A673 (cell line): Measurements from ENCODE around the gene ETNK2.
A peak's percentile ranks its signal among the peaks of the same experiment; 100 is the strongest.

ENCODE experiments used
- EZH2 ChIP-seq: fragments of 200-600 bp; sonication (generic); IDR thresholded peaks from 2 replicates; pipeline ENCODE4 v1.6.1; 2017; ENCODE audit warnings: borderline replicate concordance, low read depth, mild to moderate bottlenecking, mixed read lengths, antibody characterized with exemption, low read length; ENCODE audit not compliant: poor library complexity, severe bottlenecking
- TF ChIP-seq, protein P1 (sequence below): fragments of 300-800, 200-600 bp; sonication (generic); conservative IDR thresholded peaks from 2 replicates; pipeline ENCODE4 v1.5.1; 2017; ENCODE audit warnings: low read depth, mild to moderate bottlenecking, antibody characterized with exemption, low read length, moderate library complexity, mixed read lengths

DNA sequence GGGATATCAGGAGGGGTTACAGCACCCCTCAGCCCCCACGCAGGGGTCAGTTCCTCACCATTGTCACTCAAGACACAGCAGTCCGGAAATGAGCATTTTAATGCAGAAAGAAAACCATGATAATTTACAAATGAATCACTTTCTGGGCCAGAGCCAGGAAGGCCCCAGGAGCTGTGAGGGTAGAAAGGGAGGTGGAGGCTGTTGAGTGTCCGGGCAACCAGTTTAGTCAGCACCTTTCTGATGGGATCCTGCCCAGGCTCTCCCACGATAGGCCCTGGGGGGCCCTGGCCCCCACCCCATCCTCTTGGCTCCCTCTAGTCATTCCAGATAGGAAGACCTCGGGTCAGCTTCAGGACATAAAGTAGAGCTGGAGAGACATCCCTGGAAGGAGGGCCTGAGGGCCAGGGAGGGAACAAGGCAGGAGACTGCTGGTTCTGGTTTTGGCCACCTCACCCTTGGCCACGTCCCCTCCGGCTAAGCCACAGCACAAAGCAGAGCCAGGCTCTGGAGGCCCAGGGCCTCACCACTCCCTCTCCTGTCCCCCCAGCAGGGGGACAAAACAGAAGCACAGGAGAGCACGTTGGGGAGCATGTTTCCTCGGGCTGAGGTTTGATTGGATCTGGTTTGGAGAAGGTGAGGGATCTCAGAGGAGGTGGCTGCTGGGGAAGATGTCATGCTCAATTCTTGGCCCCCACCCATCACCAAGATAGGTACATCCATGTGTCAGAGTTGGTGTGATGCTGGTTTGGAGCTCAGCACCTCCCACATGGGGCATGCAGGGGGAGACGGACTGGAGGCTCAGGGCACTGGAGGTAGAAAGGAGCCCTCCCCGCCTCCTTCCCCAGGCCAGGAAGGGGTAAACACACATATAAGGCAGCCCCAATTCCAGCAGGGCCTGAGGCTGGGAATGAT is 20.6 kb downstream of the ETNK2 start:
- TF ChIP-seq, protein P1, sequence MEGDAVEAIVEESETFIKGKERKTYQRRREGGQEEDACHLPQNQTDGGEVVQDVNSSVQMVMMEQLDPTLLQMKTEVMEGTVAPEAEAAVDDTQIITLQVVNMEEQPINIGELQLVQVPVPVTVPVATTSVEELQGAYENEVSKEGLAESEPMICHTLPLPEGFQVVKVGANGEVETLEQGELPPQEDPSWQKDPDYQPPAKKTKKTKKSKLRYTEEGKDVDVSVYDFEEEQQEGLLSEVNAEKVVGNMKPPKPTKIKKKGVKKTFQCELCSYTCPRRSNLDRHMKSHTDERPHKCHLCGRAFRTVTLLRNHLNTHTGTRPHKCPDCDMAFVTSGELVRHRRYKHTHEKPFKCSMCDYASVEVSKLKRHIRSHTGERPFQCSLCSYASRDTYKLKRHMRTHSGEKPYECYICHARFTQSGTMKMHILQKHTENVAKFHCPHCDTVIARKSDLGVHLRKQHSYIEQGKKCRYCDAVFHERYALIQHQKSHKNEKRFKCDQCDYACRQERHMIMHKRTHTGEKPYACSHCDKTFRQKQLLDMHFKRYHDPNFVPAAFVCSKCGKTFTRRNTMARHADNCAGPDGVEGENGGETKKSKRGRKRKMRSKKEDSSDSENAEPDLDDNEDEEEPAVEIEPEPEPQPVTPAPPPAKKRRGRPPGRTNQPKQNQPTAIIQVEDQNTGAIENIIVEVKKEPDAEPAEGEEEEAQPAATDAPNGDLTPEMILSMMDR, result 0 out of 2 replicates have a peak, but pooled peaks have one; percentile 11
- TF ChIP-seq EZH2, result no peak
